ENCODE data around the gene CDH12. TPM values are rescaled to one million over a fixed set of nuclear protein-coding genes. Genes with fewer than 3 reads are reported as not detected.

The CDH12 gene
- total RNA-seq, 1 experiment from 2014 or later: not detected

DNA sequence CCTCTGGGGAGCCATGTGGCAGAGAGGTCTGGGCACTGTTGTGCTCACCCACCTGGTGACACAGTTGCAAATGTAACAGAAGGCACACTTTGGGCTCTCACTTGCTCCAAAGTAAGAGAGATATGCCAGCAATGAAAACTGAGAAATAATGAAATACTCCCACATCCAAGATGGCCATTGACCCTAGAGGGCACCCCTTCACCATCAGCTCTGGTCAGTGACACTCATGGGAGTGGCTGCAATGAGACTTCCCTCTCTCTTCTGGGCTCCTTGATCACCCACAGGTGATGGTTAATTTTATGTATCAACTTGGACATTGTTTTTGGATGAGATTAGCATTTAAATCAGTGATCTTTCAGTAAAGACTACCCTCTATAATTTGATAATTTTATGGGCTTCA, 248.4 kb downstream of the CDH12 start:
- intact Hi-C loops (cut with micrococcal nuclease): no loop called here
- Histone ChIP-seq H3K36me3 (ENCODE audit: control insufficient read depth in 1 of 2, insufficient read depth in 2 of 2, low read length in 2 of 2) (no peaks in the 10 kb centered on the region), H3K9me3 (ENCODE audit: control insufficient read depth in 1 of 2, insufficient read depth in 1 of 2, low read depth in 1 of 2, low read length in 2 of 2) (peaks cover 10 to 25% of the 10 kb centered on the region in 2 experiments; a peak in 2 of 4 replicates), H3K27me3 (ENCODE audit: insufficient read depth, low read length) (no peaks in the 10 kb centered on the region), H3K4me1 (ENCODE audit: control insufficient read depth in 1 of 2, insufficient read depth in 2 of 2, low read length in 2 of 2) (no peaks in the 10 kb centered on the region), H3K79me2 (ENCODE audit: insufficient read depth, low read length) (no peaks in the 10 kb centered on the region), H3K4me2 (ENCODE audit: low read length) (no peak overlapping the region), H3K27ac (ENCODE audit: low read depth, low read length) (no peak overlapping the region), H3K4me3 (replicated peaks in 1 of 2; ENCODE audit: low read depth in 1 of 2, low read length in 2 of 2) (no peak overlapping the region), H4K20me1 (ENCODE audit: insufficient read depth) (no peaks in the 10 kb centered on the region), H2AFZ (ENCODE audit: low read depth, low read length, poor library complexity, severe bottlenecking) (no peak overlapping the region), H3K9me2 (ENCODE audit: insufficient read depth) (no peaks in the 10 kb centered on the region), H3K9ac (ENCODE audit: low read length) (no peak overlapping the region)
- no TSS peak for BruUV-seq (replicated peaks)
- DNase-seq (ENCODE audit: low read depth, low spot score): no peak
- TF ChIP-seq EGR1 (IDR thresholded peaks at IDR 0.05; ENCODE audit: low read depth): no peak
- TF ChIP-seq, protein P1, sequence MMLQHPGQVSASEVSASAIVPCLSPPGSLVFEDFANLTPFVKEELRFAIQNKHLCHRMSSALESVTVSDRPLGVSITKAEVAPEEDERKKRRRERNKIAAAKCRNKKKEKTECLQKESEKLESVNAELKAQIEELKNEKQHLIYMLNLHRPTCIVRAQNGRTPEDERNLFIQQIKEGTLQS (IDR thresholded peaks at IDR 0.05): no peak
- POLR2A ChIA-PET: no interaction called here
- CTCF ChIA-PET: no interaction called here
- ATAC-seq: no peak
- RAD21 ChIA-PET (ENCODE audit: low non-redundant PET in 1 of 2, low total read pairs in 2 of 2, uncharacterized antibody in 2 of 2, unreplicated experiment in 2 of 2): no interaction called here

DNA sequence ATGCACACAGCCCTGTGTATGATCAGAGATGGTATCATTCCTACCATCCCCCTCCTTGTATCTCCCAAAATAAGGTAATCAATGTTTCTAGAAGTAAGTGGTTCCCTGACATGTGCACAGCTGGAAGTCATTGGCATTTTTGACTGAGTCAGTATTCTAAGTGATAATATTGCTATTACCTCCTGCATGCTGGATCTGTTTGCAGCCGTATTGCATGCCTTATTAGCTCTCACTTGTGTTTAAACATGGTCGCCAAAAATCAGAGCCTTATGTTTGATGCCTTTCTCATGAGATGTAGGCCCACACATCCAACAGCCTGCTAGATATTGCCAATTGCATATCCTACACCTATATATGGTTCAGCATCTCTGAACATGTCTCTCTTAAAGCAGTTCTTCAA, 254.3 kb downstream of the CDH12 start:
- DNase-seq (ENCODE audit: low read depth, low spot score): no peak
- ChIA-PET POLR2A (no interaction called here), RAD21 (ENCODE audit: low non-redundant PET in 1 of 2, low total read pairs in 2 of 2, uncharacterized antibody in 2 of 2, unreplicated experiment in 2 of 2) (no interaction called here), CTCF (no interaction called here)
- Histone ChIP-seq H3K9ac (ENCODE audit: low read length) (no peak overlapping the region), H3K4me3 (replicated peaks in 1 of 2; ENCODE audit: low read depth in 1 of 2, low read length in 2 of 2) (no peak overlapping the region), H3K27me3 (ENCODE audit: insufficient read depth, low read length) (no peaks in the 10 kb centered on the region), H3K36me3 (ENCODE audit: control insufficient read depth in 1 of 2, insufficient read depth in 2 of 2, low read length in 2 of 2) (no peaks in the 10 kb centered on the region), H3K4me1 (ENCODE audit: control insufficient read depth in 1 of 2, insufficient read depth in 2 of 2, low read length in 2 of 2) (no peaks in the 10 kb centered on the region), H3K9me3 (ENCODE audit: control insufficient read depth in 1 of 2, insufficient read depth in 1 of 2, low read depth in 1 of 2, low read length in 2 of 2) (peaks cover 11 to 14% of the 10 kb centered on the region in 2 experiments; a peak in 2 of 4 replicates), H3K79me2 (ENCODE audit: insufficient read depth, low read length) (no peaks in the 10 kb centered on the region), H3K4me2 (ENCODE audit: low read length) (no peak overlapping the region), H4K20me1 (ENCODE audit: insufficient read depth) (no peaks in the 10 kb centered on the region), H3K9me2 (ENCODE audit: insufficient read depth) (no peaks in the 10 kb centered on the region), H2AFZ (ENCODE audit: low read depth, low read length, poor library complexity, severe bottlenecking) (no peak overlapping the region), H3K27ac (ENCODE audit: low read depth, low read length) (no peak overlapping the region)
- ATAC-seq: no peak
- no TSS peak for BruUV-seq (replicated peaks)
- intact Hi-C loops (cut with micrococcal nuclease): no loop called here
- TF ChIP-seq FOSL1 (IDR thresholded peaks at IDR 0.05; ENCODE audit: low read depth) (no peak), SRF (IDR thresholded peaks at IDR 0.05; ENCODE audit: low read depth) (no peak), POLR2A (IDR thresholded peaks at IDR 0.05; ENCODE audit: borderline replicate concordance, extremely low read depth, insufficient read depth, insufficient read length) (no peak), CEBPB (IDR thresholded peaks at IDR 0.05; ENCODE audit: low read depth) (no peak), YY1 (IDR thresholded peaks at IDR 0.05; ENCODE audit: extremely low read depth, insufficient replicate concordance, low read depth, low read length) (no peak), ELF1 (IDR thresholded peaks at IDR 0.05; ENCODE audit: borderline replicate concordance, low read depth) (no peak), JUND (IDR thresholded peaks at IDR 0.05) (no peak), CBX3 (IDR thresholded peaks at IDR 0.05; ENCODE audit: low read depth) (no peak), SP1 (IDR thresholded peaks at IDR 0.05; ENCODE audit: low read depth) (no peak), ZNF274 (IDR thresholded peaks at IDR 0.05; ENCODE audit: low read depth, low read length) (no peak), RAD21 (IDR thresholded peaks at IDR 0.05; ENCODE audit: low read depth) (no peak), SIN3A (IDR thresholded peaks at IDR 0.05; ENCODE audit: low read depth) (no peak), POLR2AphosphoS5 (IDR thresholded peaks at IDR 0.05; ENCODE audit: low read depth, low read length) (no peak), TCF7L2 (IDR thresholded peaks at IDR 0.05; ENCODE audit: borderline replicate concordance, extremely low read depth, insufficient read depth, insufficient read length) (no peak)
- TF ChIP-seq, protein P2, sequence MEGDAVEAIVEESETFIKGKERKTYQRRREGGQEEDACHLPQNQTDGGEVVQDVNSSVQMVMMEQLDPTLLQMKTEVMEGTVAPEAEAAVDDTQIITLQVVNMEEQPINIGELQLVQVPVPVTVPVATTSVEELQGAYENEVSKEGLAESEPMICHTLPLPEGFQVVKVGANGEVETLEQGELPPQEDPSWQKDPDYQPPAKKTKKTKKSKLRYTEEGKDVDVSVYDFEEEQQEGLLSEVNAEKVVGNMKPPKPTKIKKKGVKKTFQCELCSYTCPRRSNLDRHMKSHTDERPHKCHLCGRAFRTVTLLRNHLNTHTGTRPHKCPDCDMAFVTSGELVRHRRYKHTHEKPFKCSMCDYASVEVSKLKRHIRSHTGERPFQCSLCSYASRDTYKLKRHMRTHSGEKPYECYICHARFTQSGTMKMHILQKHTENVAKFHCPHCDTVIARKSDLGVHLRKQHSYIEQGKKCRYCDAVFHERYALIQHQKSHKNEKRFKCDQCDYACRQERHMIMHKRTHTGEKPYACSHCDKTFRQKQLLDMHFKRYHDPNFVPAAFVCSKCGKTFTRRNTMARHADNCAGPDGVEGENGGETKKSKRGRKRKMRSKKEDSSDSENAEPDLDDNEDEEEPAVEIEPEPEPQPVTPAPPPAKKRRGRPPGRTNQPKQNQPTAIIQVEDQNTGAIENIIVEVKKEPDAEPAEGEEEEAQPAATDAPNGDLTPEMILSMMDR (IDR thresholded peaks at IDR 0.05 in 2 of 3, conservative IDR thresholded peaks at IDR 0.05 in 1 of 3; ENCODE audit: borderline replicate concordance in 1 of 3, insufficient read depth in 1 of 3, low read depth in 2 of 3, low read length in 2 of 3): no peak
- TF ChIP-seq, protein P1 (IDR thresholded peaks at IDR 0.05): no peak
- TF ChIP-seq, protein P3, sequence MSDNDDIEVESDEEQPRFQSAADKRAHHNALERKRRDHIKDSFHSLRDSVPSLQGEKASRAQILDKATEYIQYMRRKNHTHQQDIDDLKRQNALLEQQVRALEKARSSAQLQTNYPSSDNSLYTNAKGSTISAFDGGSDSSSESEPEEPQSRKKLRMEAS (IDR thresholded peaks at IDR 0.05): no peak
- TF ChIP-seq, protein P4, sequence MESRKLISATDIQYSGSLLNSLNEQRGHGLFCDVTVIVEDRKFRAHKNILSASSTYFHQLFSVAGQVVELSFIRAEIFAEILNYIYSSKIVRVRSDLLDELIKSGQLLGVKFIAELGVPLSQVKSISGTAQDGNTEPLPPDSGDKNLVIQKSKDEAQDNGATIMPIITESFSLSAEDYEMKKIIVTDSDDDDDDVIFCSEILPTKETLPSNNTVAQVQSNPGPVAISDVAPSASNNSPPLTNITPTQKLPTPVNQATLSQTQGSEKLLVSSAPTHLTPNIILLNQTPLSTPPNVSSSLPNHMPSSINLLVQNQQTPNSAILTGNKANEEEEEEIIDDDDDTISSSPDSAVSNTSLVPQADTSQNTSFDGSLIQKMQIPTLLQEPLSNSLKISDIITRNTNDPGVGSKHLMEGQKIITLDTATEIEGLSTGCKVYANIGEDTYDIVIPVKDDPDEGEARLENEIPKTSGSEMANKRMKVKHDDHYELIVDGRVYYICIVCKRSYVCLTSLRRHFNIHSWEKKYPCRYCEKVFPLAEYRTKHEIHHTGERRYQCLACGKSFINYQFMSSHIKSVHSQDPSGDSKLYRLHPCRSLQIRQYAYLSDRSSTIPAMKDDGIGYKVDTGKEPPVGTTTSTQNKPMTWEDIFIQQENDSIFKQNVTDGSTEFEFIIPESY (IDR thresholded peaks at IDR 0.05; ENCODE audit: extremely low read depth, insufficient replicate concordance, low read length): no peak
